ENCODE results near the gene PPP6R3.

The PPP6R3 gene

DNA sequence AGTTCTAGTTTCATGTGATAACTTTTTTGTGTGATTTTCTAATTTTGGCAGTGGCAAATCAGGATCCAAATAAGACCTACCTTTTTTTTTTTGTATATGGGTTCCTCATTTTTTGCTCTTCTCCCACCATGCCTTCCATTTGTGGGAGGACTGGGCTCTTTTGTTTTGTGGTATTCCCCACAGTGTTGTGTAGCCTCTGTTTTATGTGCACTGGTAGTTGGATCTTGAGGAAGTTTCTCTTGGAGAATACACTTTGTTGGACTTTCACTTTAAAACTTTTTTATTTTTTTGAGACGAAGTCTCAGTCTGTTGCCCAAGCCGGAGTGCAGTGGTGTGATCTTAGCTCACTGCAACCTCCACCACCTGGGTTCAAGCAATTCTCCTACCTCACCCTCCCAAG, 39.7 kb downstream of the PPP6R3 start:
- no peak for TF ChIP-seq EZH2 (IDR thresholded peaks at IDR 0.05; ENCODE audit: borderline replicate concordance, low read length)
- TF ChIP-seq CTCF (IDR thresholded peaks at IDR 0.05; ENCODE audit: low read length): no peak
- no peaks in the 10 kb centered on the region for H3F3A ChIP-seq (ENCODE audit: insufficient read depth, low read length)
- H3K79me2 ChIP-seq (ENCODE audit: insufficient read depth, low read length): peaks cover 97% of the 10 kb centered on the region
- H3K9ac ChIP-seq (ENCODE audit: low read length): no peak overlapping the region
- no peaks in the 10 kb centered on the region for H3K9me2 ChIP-seq (ENCODE audit: low read depth, low read length)
- peak overlapping the region; percentile 70 for H3K27ac ChIP-seq (ENCODE audit: low read depth, low read length, poor library complexity, severe bottlenecking)
- no peak overlapping the region for H3K4me3 ChIP-seq (ENCODE audit: low read depth, low read length, poor library complexity, severe bottlenecking)
- H3K4me1 ChIP-seq (ENCODE audit: insufficient read depth, low read length, severe bottlenecking): peaks cover 93% of the 10 kb centered on the region
- H3K27me3 ChIP-seq (ENCODE audit: insufficient read depth, low read length): no peaks in the 10 kb centered on the region
- no peaks in the 10 kb centered on the region for H3K36me3 ChIP-seq (ENCODE audit: insufficient read depth, low read length)
- H2AFZ ChIP-seq (ENCODE audit: low read length): no peak overlapping the region
- peak overlapping the region; percentile 5; the same call in 1 of the 2 replicates for H3K4me2 ChIP-seq (ENCODE audit: low read length)
- no peaks in the 10 kb centered on the region for H3K9me3 ChIP-seq (ENCODE audit: low read length)
- H4K20me1 ChIP-seq (ENCODE audit: insufficient read depth, low read length): peaks cover 12% of the 10 kb centered on the region; the same call in 1 of the 2 replicates

GRCh38 chr11:68501813-68502212, 41.3 kb downstream of the PPP6R3 start:
- Histone ChIP-seq H3K9me3 (ENCODE audit: low read length) (no peaks in the 10 kb centered on the region), H3F3A (ENCODE audit: insufficient read depth, low read length) (no peaks in the 10 kb centered on the region), H3K4me2 (ENCODE audit: low read length) (no peak overlapping the region), H2AFZ (ENCODE audit: low read length) (no peak overlapping the region), H3K27ac (ENCODE audit: low read depth, low read length, poor library complexity, severe bottlenecking) (no peak overlapping the region), H3K4me3 (ENCODE audit: low read depth, low read length, poor library complexity, severe bottlenecking) (no peak overlapping the region), H3K79me2 (ENCODE audit: insufficient read depth, low read length) (peaks cover 97% of the 10 kb centered on the region), H3K4me1 (ENCODE audit: insufficient read depth, low read length, severe bottlenecking) (peaks cover 96% of the 10 kb centered on the region), H3K9ac (ENCODE audit: low read length) (no peak overlapping the region), H3K36me3 (ENCODE audit: insufficient read depth, low read length) (peaks cover 4% of the 10 kb centered on the region; the same call in 1 of the 2 replicates), H4K20me1 (ENCODE audit: insufficient read depth, low read length) (peaks cover 12% of the 10 kb centered on the region; the same call in 1 of the 2 replicates), H3K9me2 (ENCODE audit: low read depth, low read length) (no peaks in the 10 kb centered on the region), H3K27me3 (ENCODE audit: insufficient read depth, low read length) (no peaks in the 10 kb centered on the region)
- no peak for TF ChIP-seq EZH2 (IDR thresholded peaks at IDR 0.05; ENCODE audit: borderline replicate concordance, low read length)
- no peak for TF ChIP-seq CTCF (IDR thresholded peaks at IDR 0.05; ENCODE audit: low read length)

DNA sequence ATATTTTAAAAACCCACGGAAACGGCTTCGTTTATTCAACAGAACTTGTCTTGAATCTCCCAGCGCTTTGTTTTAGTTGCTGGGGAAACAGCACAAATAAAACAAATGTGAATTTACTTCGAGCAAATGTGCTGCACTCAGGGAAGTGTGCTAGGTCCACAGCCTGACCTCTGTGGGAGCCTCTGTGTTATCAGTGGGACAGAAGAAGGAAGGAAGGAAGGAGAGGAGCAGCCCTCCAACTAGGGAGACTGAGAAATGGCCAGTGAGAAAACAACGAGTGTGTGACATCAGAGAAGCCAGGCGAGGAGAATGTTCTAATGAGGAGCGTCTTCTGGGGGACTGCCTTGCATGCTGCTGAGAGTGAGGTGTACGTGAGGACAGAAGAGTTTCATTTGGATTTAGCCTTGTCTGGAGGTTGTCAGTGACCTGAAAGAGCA, 42.7 kb downstream of the PPP6R3 start:
- Histone ChIP-seq H3K9me3 (ENCODE audit: low read length) (no peaks in the 10 kb centered on the region), H3K9me2 (ENCODE audit: low read depth, low read length) (no peaks in the 10 kb centered on the region), H4K20me1 (ENCODE audit: insufficient read depth, low read length) (peaks cover 10% of the 10 kb centered on the region; the same call in 1 of the 2 replicates), H3K4me1 (ENCODE audit: insufficient read depth, low read length, severe bottlenecking) (peaks cover 90% of the 10 kb centered on the region), H2AFZ (ENCODE audit: low read length) (no peak overlapping the region), H3K79me2 (ENCODE audit: insufficient read depth, low read length) (peaks cover 100% of the 10 kb centered on the region), H3K27ac (ENCODE audit: low read depth, low read length, poor library complexity, severe bottlenecking) (peak overlapping the region; percentile 60), H3F3A (ENCODE audit: insufficient read depth, low read length) (no peaks in the 10 kb centered on the region), H3K27me3 (ENCODE audit: insufficient read depth, low read length) (no peaks in the 10 kb centered on the region), H3K4me2 (ENCODE audit: low read length) (peak overlapping the region; percentile 54; the same call in 1 of the 2 replicates), H3K36me3 (ENCODE audit: insufficient read depth, low read length) (peaks cover 9% of the 10 kb centered on the region; the same call in 1 of the 2 replicates), H3K4me3 (ENCODE audit: low read depth, low read length, poor library complexity, severe bottlenecking) (no peak overlapping the region), H3K9ac (ENCODE audit: low read length) (no peak overlapping the region; the same call in 1 of the 2 replicates)
- no peak for TF ChIP-seq EZH2 (IDR thresholded peaks at IDR 0.05; ENCODE audit: borderline replicate concordance, low read length)
- no peak for TF ChIP-seq CTCF (IDR thresholded peaks at IDR 0.05; ENCODE audit: low read length)

Measured in OCI-LY1 (cell line).